ENCODE data around the gene KPNA3.
A peak's percentile ranks its signal among the peaks of the same experiment; 100 is the strongest.

Gene KPNA3

GRCh38 chr13:49694446-49694845 lies 98.0 kb downstream of the KPNA3 start:
- no peak overlapping the region for H3K4me3 Mint-ChIP-seq
- peak overlapping the region; percentile 39 for H3K27ac Mint-ChIP-seq

GRCh38 chr13:49693877-49694276 lies 98.6 kb downstream of the KPNA3 start:
- Mint-ChIP-seq H3K27ac (no peak overlapping the region), H3K36me3 (peaks cover 6 to 12% of the 10 kb centered on the region in 2 donors)

More at GRCh38 chr13:49694446-49694845, 98.0 kb downstream of the KPNA3 start:
- H3K9me3 Mint-ChIP-seq: no peaks in the 10 kb centered on the region
- H3K4me1 Mint-ChIP-seq: peaks cover 10 to 28% of the 10 kb centered on the region in 2 donors
- DNase-seq (no peak), ATAC-seq (replicated peaks) (no peak)
- H3K27me3 Mint-ChIP-seq: no peaks in the 10 kb centered on the region
- peaks cover 6 to 12% of the 10 kb centered on the region in 2 donors for H3K36me3 Mint-ChIP-seq

GRCh38 chr13:49693191-49693733 lies 99.2 kb downstream of the KPNA3 start:
- Mint-ChIP-seq H3K27ac (no peak overlapping the region), H3K4me3 (no peak overlapping the region), H3K27me3 (no peaks in the 10 kb centered on the region), H3K9me3 (no peaks in the 10 kb centered on the region), H3K36me3 (peaks cover 6 to 11% of the 10 kb centered on the region in 2 donors), H3K4me1 (peaks cover 10 to 21% of the 10 kb centered on the region in 2 donors)
- no peak for ATAC-seq (replicated peaks)
- no peak for DNase-seq

More at GRCh38 chr13:49693877-49694276, 98.6 kb downstream of the KPNA3 start:
- H3K9me3 Mint-ChIP-seq: no peaks in the 10 kb centered on the region
- H3K4me3 Mint-ChIP-seq: no peak overlapping the region
- ATAC-seq (replicated peaks) (no peak), DNase-seq (no peak)
- no peaks in the 10 kb centered on the region for H3K27me3 Mint-ChIP-seq
- peaks cover 10 to 27% of the 10 kb centered on the region in 2 donors for H3K4me1 Mint-ChIP-seq

GRCh38 chr13:49690995-49691784 lies 101.3 kb downstream of the KPNA3 start, which contains the start of gene EBPL:
TSS of gene EBPL (minus strand) at chr13:49691486. CDS start at chr13:49691424, 62 bp downstream.
- H3K36me3 Mint-ChIP-seq: peaks cover 4 to 17% of the 10 kb centered on the region in 2 donors
- H3K4me3 Mint-ChIP-seq: peak within 1 kb of the TSS; percentile 86 to 88
- ATAC-seq (replicated peaks) (peak; percentile 95 to 96), DNase-seq (peak; percentile 80)
- no peaks in the 10 kb centered on the region for H3K9me3 Mint-ChIP-seq
- no peaks in the 10 kb centered on the region for H3K27me3 Mint-ChIP-seq
- peaks cover 12 to 18% of the 10 kb centered on the region in 2 donors for H3K4me1 Mint-ChIP-seq
- peak within 1 kb of the TSS; percentile 76 for H3K27ac Mint-ChIP-seq

- peak; percentile 32 to 40 for ATAC-seq (replicated peaks)
- Mint-ChIP-seq H3K9me3 (no peaks in the 10 kb centered on the region), H3K4me3 (peak overlapping the region; percentile 86 to 88), H3K4me1 (peaks cover 14 to 25% of the 10 kb centered on the region in 2 donors), H3K27me3 (no peaks in the 10 kb centered on the region), H3K27ac (peak overlapping the region; percentile 76), H3K36me3 (peaks cover 8 to 25% of the 10 kb centered on the region in 2 donors)
- no peak for DNase-seq
Observed at GRCh38 chr13:49690133-49690994, 102.1 kb downstream of the KPNA3 start.

GRCh38 chr13:49683489-49683888 lies 109.0 kb downstream of the KPNA3 start:
- DNase-seq: no peak

GRCh38 chr13:49681842-49682435 lies 110.5 kb downstream of the KPNA3 start:
- no peak for DNase-seq
- no peak for ATAC-seq (replicated peaks)
- Mint-ChIP-seq H3K4me3 (no peak overlapping the region), H3K36me3 (peaks cover 27 to 35% of the 10 kb centered on the region in 2 donors), H3K4me1 (peaks cover 7 to 12% of the 10 kb centered on the region in 2 donors), H3K27me3 (no peaks in the 10 kb centered on the region), H3K9me3 (no peaks in the 10 kb centered on the region), H3K27ac (no peak overlapping the region)

More at GRCh38 chr13:49683489-49683888, 109.0 kb downstream of the KPNA3 start:
- ATAC-seq (replicated peaks): peak in 1 of 2 donors; percentile 31
- Mint-ChIP-seq H3K27ac (no peak overlapping the region), H3K27me3 (no peaks in the 10 kb centered on the region), H3K4me3 (no peak overlapping the region), H3K4me1 (peaks cover 6 to 8% of the 10 kb centered on the region in 2 donors), H3K36me3 (peaks cover 19 to 33% of the 10 kb centered on the region in 2 donors), H3K9me3 (no peaks in the 10 kb centered on the region)

GRCh38 chr13:49679246-49679645 lies 113.2 kb downstream of the KPNA3 start:
- Mint-ChIP-seq H3K27me3 (no peaks in the 10 kb centered on the region), H3K9me3 (no peaks in the 10 kb centered on the region), H3K27ac (no peak overlapping the region), H3K36me3 (peaks cover 30 to 37% of the 10 kb centered on the region in 2 donors), H3K4me1 (peaks cover 7 to 15% of the 10 kb centered on the region in 2 donors), H3K4me3 (no peak overlapping the region)
- DNase-seq (no peak), ATAC-seq (replicated peaks) (no peak)

GRCh38 chr13:49678191-49678914 lies 114.1 kb downstream of the KPNA3 start:
- peaks cover 7 to 15% of the 10 kb centered on the region in 2 donors for H3K4me1 Mint-ChIP-seq
- no peaks in the 10 kb centered on the region for H3K9me3 Mint-ChIP-seq
- H3K27ac Mint-ChIP-seq: no peak overlapping the region
- no peaks in the 10 kb centered on the region for H3K27me3 Mint-ChIP-seq
- ATAC-seq (replicated peaks): no peak
- peaks cover 30 to 37% of the 10 kb centered on the region in 2 donors for H3K36me3 Mint-ChIP-seq
- H3K4me3 Mint-ChIP-seq: no peak overlapping the region
- DNase-seq: no peak

GRCh38 chr13:49676581-49677298 lies 115.7 kb downstream of the KPNA3 start:
- H3K27me3 Mint-ChIP-seq: no peaks in the 10 kb centered on the region
- H3K27ac Mint-ChIP-seq: no peak overlapping the region
- H3K4me1 Mint-ChIP-seq: peaks cover 7 to 15% of the 10 kb centered on the region in 2 donors
- peaks cover 35 to 37% of the 10 kb centered on the region in 2 donors for H3K36me3 Mint-ChIP-seq
- DNase-seq: no peak
- H3K9me3 Mint-ChIP-seq: no peaks in the 10 kb centered on the region
- H3K4me3 Mint-ChIP-seq: no peak overlapping the region
- no peak for ATAC-seq (replicated peaks)

GRCh38 chr13:49670828-49671227 lies 121.7 kb downstream of the KPNA3 start:
- no peak for ATAC-seq (replicated peaks)
- H3K4me1 Mint-ChIP-seq: peaks cover 4 to 5% of the 10 kb centered on the region in 2 donors
- no peak overlapping the region for H3K27ac Mint-ChIP-seq
- DNase-seq: no peak
- H3K36me3 Mint-ChIP-seq: peaks cover 33 to 37% of the 10 kb centered on the region in 2 donors
- H3K4me3 Mint-ChIP-seq: no peak overlapping the region
- H3K9me3 Mint-ChIP-seq: no peaks in the 10 kb centered on the region
- H3K27me3 Mint-ChIP-seq: no peaks in the 10 kb centered on the region

GRCh38 chr13:49669735-49670309 lies 122.7 kb downstream of the KPNA3 start:
- H3K9me3 Mint-ChIP-seq: no peaks in the 10 kb centered on the region
- H3K4me1 Mint-ChIP-seq: peaks cover 0 to 1% of the 10 kb centered on the region in 2 donors
- no peak overlapping the region for H3K27ac Mint-ChIP-seq
- ATAC-seq (replicated peaks) (peak; percentile 41 to 45), DNase-seq (no peak)
- H3K36me3 Mint-ChIP-seq: peaks cover 30% of the 10 kb centered on the region in 2 donors
- no peak overlapping the region for H3K4me3 Mint-ChIP-seq
- H3K27me3 Mint-ChIP-seq: no peaks in the 10 kb centered on the region
